ENCODE data around the gene ATM.
"Not testable (repeated sequence)": the region's sequence is repeated elsewhere in the genome, so short reads cannot be mapped to it uniquely, and the experiment has no call there.

ATM gene

GRCh38 chr11:108278546-108278945, 55.7 kb downstream of the ATM start:
- TF ChIP-seq POLR2A (IDR thresholded peaks at IDR 0.05; ENCODE audit: low read depth, low read length) = no peak
- DNase-seq (ENCODE audit: insufficient read length, low spot score) = no peak
- no peak for FAIRE-seq

GRCh38 chr11:108278954-108279353, 56.1 kb downstream of the ATM start:
- FAIRE-seq (no peak), DNase-seq (ENCODE audit: insufficient read length, low spot score) (no peak)
- TF ChIP-seq POLR2A (IDR thresholded peaks at IDR 0.05; ENCODE audit: low read depth, low read length) = no peak

DNA sequence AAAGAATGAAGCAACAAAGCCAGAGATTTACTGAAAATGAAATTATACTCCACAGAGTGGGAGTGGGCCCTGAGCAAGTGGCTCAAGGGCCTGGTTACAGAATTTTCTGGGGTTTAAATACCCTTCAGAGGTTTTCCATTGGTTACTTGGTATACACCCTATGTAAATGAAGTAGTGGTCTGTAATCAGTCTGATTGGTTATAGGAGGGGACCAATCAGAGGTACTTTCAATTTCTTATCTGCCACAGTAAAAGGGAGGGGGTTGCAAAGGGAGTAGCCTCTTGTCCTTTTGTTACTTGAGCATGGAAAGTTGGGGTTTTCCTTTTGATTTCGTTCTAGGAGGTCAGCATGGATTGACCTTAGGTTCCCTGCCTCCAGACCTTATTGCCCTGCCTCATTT, 63.5 kb downstream of the ATM start:
- DNase-seq (ENCODE audit: insufficient read length, low spot score) = no peak
- TF ChIP-seq POLR2A (IDR thresholded peaks at IDR 0.05; ENCODE audit: low read depth, low read length) = no peak
- no peak for FAIRE-seq

DNA sequence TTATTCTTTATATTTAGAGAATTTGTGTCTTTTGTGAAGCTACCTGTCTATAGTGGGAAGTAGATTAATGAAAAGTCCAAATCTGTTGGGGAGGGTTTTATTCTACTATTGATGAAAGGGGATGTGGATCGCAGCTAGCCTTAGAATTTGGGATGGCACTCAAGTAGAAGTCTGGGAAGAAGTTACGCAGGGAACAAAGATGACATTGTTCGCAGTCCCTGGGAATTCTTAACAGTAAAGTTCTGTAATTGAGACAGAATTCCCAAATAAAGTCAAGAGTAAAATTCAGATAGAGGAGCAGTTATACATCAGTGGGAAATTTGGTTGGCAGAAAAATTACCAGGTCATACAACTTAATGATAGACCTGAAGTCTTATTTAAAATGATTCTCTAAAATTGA, 64.1 kb downstream of the ATM start:
- TF ChIP-seq POLR2A (IDR thresholded peaks at IDR 0.05; ENCODE audit: low read depth, low read length) = no peak
- no peak for FAIRE-seq
- no peak for DNase-seq (ENCODE audit: insufficient read length, low spot score)

DNA sequence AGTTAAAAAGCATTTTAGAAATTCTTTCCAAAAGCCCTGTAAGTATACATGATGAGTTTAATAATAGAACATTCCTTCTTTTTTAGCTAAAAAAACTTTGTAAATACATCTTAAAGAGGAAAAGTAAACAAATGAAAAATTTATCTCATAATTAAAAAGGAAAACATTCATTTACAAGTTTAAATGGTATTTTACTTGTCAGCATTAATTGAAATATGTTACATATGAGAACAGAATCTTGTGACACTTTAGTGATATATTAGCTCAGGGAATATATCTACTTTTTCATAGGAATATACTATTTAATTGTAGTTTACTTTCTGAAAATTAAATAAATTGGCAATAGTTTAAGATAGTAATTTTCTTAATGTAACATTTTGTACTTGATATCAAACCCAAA, 66.2 kb downstream of the ATM start:
- FAIRE-seq; DNase-seq (ENCODE audit: insufficient read length, low spot score): not testable (repeated sequence)

DNA sequence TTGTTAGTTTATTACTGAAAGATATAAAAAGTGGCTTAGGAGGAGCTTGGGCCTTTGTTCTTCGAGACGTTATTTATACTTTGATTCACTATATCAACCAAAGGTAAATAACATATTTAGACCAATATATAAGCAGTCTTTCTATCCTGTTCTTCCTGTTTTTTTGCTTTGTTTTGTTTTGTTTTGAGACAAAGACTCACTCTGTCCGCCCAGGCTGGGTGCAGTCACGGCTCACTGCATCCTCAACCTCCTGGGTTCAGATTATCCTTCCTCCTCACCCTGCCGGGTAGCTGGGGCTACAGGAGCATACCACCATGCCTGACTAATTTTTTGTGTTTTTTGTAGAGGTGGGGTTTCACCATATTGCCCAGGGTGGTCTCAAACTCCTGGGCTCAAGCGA, 66.8 kb downstream of the ATM start:
- no peak for TF ChIP-seq POLR2A (IDR thresholded peaks at IDR 0.05; ENCODE audit: low read depth, low read length)
- FAIRE-seq (no peak), DNase-seq (ENCODE audit: insufficient read length, low spot score) (no peak)

DNA sequence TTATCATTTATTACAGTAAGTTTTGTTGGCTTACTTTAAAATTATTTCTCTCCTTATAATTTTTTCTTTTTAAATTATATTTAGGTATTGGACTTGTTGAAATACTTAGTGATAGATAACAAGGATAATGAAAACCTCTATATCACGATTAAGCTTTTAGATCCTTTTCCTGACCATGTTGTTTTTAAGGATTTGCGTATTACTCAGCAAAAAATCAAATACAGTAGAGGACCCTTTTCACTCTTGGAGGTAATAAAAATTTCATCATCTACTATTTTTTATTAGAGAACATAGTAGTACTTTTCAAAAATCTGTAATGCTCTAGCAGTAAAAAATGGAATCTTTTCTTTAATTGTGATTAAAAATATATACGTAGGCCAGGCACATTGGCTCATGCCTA, 70.4 kb downstream of the ATM start:
- TF ChIP-seq POLR2A (IDR thresholded peaks at IDR 0.05; ENCODE audit: low read depth, low read length) = no peak
- FAIRE-seq = no peak
- DNase-seq (ENCODE audit: insufficient read length, low spot score) = no peak

DNA sequence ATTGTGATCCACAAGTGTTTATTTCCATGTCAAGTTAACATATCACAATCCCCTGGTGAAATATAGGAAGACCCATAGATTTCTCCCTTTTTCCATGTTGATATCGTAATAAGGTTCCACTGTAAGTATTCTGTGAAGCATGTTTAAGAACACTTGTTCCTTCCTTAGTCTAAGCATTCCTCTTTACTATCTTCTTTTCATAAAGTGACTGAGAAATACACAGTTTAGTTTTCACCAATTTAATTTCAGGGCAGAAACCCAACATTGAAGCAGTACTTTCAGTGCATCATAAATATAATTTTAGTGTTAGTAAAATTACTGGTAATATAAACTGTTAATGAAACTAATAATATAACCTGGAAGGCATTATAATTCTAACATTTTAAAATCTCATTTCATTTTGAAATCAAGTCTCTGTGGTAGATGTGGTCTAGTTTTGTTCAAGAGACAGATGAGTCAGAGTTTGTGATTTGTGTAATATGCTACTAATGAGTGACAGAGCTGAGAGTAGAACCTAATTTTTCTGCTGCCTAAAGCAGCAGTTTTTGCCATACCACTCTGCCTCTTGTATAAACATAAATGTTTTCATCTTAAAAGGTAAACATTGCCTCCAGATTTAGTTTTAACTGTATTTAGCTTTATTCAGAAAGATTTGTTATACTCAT, 79.4 kb downstream of the ATM start:
- TF ChIP-seq POLR2A (IDR thresholded peaks at IDR 0.05; ENCODE audit: low read depth, low read length) = no peak
- DNase-seq (ENCODE audit: insufficient read length, low spot score) = no peak
- FAIRE-seq = no peak

GRCh38 chr11:108307751-108308150, 84.9 kb downstream of the ATM start:
- FAIRE-seq (no peak), DNase-seq (ENCODE audit: insufficient read length, low spot score) (no peak)
- no peak for TF ChIP-seq POLR2A (IDR thresholded peaks at IDR 0.05; ENCODE audit: low read depth, low read length)

GRCh38 chr11:108313444-108313843, 90.6 kb downstream of the ATM start:
- no peak for FAIRE-seq
- DNase-seq (ENCODE audit: insufficient read length, low spot score) = no peak
- TF ChIP-seq POLR2A (IDR thresholded peaks at IDR 0.05; ENCODE audit: low read depth, low read length) = no peak

- DNase-seq (ENCODE audit: insufficient read length, low spot score) (no peak), FAIRE-seq (no peak)
- no peak for TF ChIP-seq POLR2A (IDR thresholded peaks at IDR 0.05; ENCODE audit: low read depth, low read length)
These were observed 93.2 kb downstream of the ATM start for GRCh38 chr11:108316061-108316460.

DNA sequence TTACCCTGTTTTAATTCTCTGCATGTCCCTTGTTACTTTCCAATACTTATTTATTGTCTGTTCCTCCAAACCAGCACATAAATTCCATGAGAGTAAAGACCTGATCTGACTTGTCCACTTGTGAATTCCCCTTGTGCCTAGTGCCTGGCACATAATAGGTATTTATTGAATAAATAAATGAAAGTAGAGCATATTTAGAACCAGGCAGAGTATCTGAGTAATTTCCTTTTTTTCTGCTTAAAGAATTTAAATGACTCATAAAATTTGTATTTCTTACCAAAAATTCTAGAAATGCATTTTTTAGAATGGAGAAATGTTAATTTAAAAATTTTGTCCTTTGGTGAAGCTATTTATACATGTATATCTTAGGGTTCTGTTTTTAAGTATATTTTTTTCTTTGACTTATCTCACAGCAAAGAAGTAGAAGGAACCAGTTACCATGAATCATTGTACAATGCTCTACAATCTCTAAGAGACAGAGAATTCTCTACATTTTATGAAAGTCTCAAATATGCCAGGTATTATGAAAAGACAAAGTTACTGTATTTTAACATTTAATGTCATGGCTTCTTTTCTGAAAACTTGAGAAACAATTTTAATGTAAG, 96.8 kb downstream of the ATM start:
- TF ChIP-seq POLR2A (IDR thresholded peaks at IDR 0.05; ENCODE audit: low read depth, low read length) = no peak
- no peak for FAIRE-seq
- no peak for DNase-seq (ENCODE audit: insufficient read length, low spot score)

- no peak for TF ChIP-seq POLR2A (IDR thresholded peaks at IDR 0.05; ENCODE audit: low read depth, low read length)
- DNase-seq (ENCODE audit: insufficient read length, low spot score) (no peak), FAIRE-seq (no peak)
These were observed 99.8 kb downstream of the ATM start for GRCh38 chr11:108322666-108323065.

GRCh38 chr11:108324587-108324986, 101.7 kb downstream of the ATM start:
- no peak for DNase-seq (ENCODE audit: insufficient read length, low spot score)
- FAIRE-seq = no peak
- TF ChIP-seq POLR2A (IDR thresholded peaks at IDR 0.05; ENCODE audit: low read depth, low read length) = no peak

GRCh38 chr11:108333403-108333899, 110.6 kb downstream of the ATM start:
- no peak for TF ChIP-seq POLR2A (IDR thresholded peaks at IDR 0.05; ENCODE audit: low read depth, low read length)
- no peak for FAIRE-seq
- DNase-seq (ENCODE audit: insufficient read length, low spot score) = no peak

All from H54 (cell line).